Endothelial cell of umbilical vein (primary cell): ENCODE data around the gene HGFAC. TPM values are rescaled to one million over a fixed set of nuclear protein-coding genes. Genes with fewer than 3 reads are reported as not detected.
"Not testable (repeated sequence)": the region's sequence is repeated elsewhere in the genome, so short reads cannot be mapped to it uniquely, and the experiment has no call there.

Experiments used
- BruUV-seq: library from RNA; stranded (reverse); fragments of 400-500 nt; replicated peaks from 2 replicates; lab custom pipeline; 2021; lab: Mats Ljungman, UMichigan
- CTCF ChIA-PET: fragments of 300-600, 350-600 bp; sonication (Branson Sonifier 250); formaldehyde crosslinking; loops from one replicate; lab custom pipeline; 2021; ENCODE audit warnings: antibody characterized with exemption, inconsistent platforms; lab: Charles Lee
- POLR2A ChIA-PET: fragments of 300-600, 350-600 bp; sonication (Branson Sonifier 250); formaldehyde crosslinking; loops from one replicate; lab custom pipeline; 2021; ENCODE audit warnings: antibody characterized with exemption, inconsistent platforms; lab: Charles Lee
- DNase-seq: peaks from one replicate; pipeline ENCODE4 v3.0.0-alpha.2; 2011; ENCODE audit warnings: low read depth, low spot score
- FAIRE-seq: peaks from 2 replicates; lab custom pipeline; 2011; peaks lifted over from hg19 to GRCh38; lab: Jason Lieb, UNC
- H2AFZ ChIP-seq: 2 replicates; pipeline ENCODE4 v1.6.0; 2012; ENCODE audit warnings: low read depth, low read length, control low read depth, inconsistent platforms
- H3K27ac ChIP-seq: 2 replicates; pipeline ENCODE4 v1.5.1; 2011; ENCODE audit warnings: low read depth, mild to moderate bottlenecking, control low read depth, low read length, moderate library complexity; ENCODE audit not compliant: insufficient read depth
- H3K27me3 ChIP-seq, 2 experiments: 2 replicates each; pipeline versions ENCODE4 v1.6.0 to v1.6.1; 2011; ENCODE audit warnings: low read length in 2 of 2, mixed read lengths in 1 of 2; ENCODE audit not compliant: control insufficient read depth in 2 of 2, insufficient read depth in 2 of 2
- H3K36me3 ChIP-seq, 2 experiments: 2 replicates in 1 of 2; 3 replicates in 1 of 2; pipeline ENCODE4 v1.5.1; 2011; ENCODE audit warnings: low read length in 2 of 2, mild to moderate bottlenecking in 1 of 2, moderate library complexity in 1 of 2; ENCODE audit not compliant: control insufficient read depth in 2 of 2, insufficient read depth in 2 of 2; ENCODE audit errors: extremely low read depth in 1 of 2
- H3K4me1 ChIP-seq: 3 replicates; pipeline ENCODE4 v1.5.1; 2011; ENCODE audit warnings: mild to moderate bottlenecking, low read length; ENCODE audit not compliant: control insufficient read depth, insufficient read depth; ENCODE audit errors: extremely low read depth
- H3K4me2 ChIP-seq: 2 replicates; pipeline ENCODE4 v1.6.1; 2011; ENCODE audit warnings: low read length, control low read depth, mixed read lengths; ENCODE audit not compliant: insufficient read depth
- H3K4me3 ChIP-seq, 3 experiments: fragments of 200-600 bp in 1 of 3; sonication (generic), shearing (Covaris generic) in 1 of 3; replicated peaks in 1 of 3; 2 replicates each; pipeline ENCODE4 v1.5.1; 2011 to 2016; ENCODE audit warnings: control low read depth in 3 of 3, low read length in 3 of 3, mild to moderate bottlenecking in 2 of 3, inconsistent platforms in 1 of 3, low read depth in 1 of 3, moderate library complexity in 1 of 3; ENCODE audit not compliant: insufficient read depth in 1 of 3
- H3K79me2 ChIP-seq: 2 replicates; pipeline ENCODE4 v1.6.0; 2012; ENCODE audit warnings: low read length, inconsistent platforms; ENCODE audit not compliant: control insufficient read depth, insufficient read depth
- H3K9ac ChIP-seq: replicated peaks from 2 replicates; pipeline ENCODE3; 2011; ENCODE audit warnings: low read length, control low read depth; ENCODE audit not compliant: insufficient read depth; ENCODE audit errors: extremely low read depth
- H3K9me1 ChIP-seq: replicated peaks from 3 replicates; pipeline ENCODE4 v1.6.0; 2011; ENCODE audit warnings: mild to moderate bottlenecking, low read length; ENCODE audit not compliant: control insufficient read depth, insufficient read depth; ENCODE audit errors: extremely low read depth
- H3K9me3 ChIP-seq: replicated peaks from 2 replicates; pipeline ENCODE4 v1.5.1; 2012; ENCODE audit warnings: low read length, inconsistent platforms; ENCODE audit not compliant: control insufficient read depth, insufficient read depth
- H4K20me1 ChIP-seq: replicated peaks from 2 replicates; pipeline ENCODE3; 2011; ENCODE audit warnings: mild to moderate bottlenecking, low read length; ENCODE audit not compliant: control insufficient read depth, insufficient read depth; ENCODE audit errors: extremely low read depth
- CTCF ChIP-seq, 2 donors: IDR thresholded peaks; 1 replicate in 1 of 2; 2 replicates in 1 of 2; pipeline ENCODE4 v1.5.1; 2011; ENCODE audit warnings: low read length in 2 of 2, mild to moderate bottlenecking in 2 of 2, moderate library complexity in 2 of 2, control low read depth in 1 of 2, inconsistent platforms in 1 of 2, low read depth in 1 of 2; ENCODE audit not compliant: insufficient read depth in 1 of 2; ENCODE audit errors: extremely low read depth in 1 of 2
- EZH2 ChIP-seq: IDR thresholded peaks from 2 replicates; pipeline ENCODE4 v1.6.1; 2012; ENCODE audit warnings: borderline replicate concordance, low read depth, mild to moderate bottlenecking, moderate library complexity, low read length, inconsistent platforms; ENCODE audit not compliant: severe bottlenecking
- FOS ChIP-seq: IDR thresholded peaks from 2 replicates; pipeline ENCODE4 v1.6.1; 2011; ENCODE audit warnings: mild to moderate bottlenecking, low read length, moderate library complexity, borderline replicate concordance; ENCODE audit not compliant: insufficient read depth
- GATA2 ChIP-seq: IDR thresholded peaks from 2 replicates; pipeline ENCODE4 v1.7.0; 2011; ENCODE audit warnings: low read depth, mild to moderate bottlenecking, moderate library complexity, mixed read lengths, low read length; ENCODE audit not compliant: insufficient read length, insufficient read depth
- JUN ChIP-seq: IDR thresholded peaks from 2 replicates; pipeline ENCODE4 v1.6.1; 2011; ENCODE audit warnings: borderline replicate concordance, low read depth; ENCODE audit not compliant: insufficient read length, insufficient read depth
- MAX ChIP-seq: IDR thresholded peaks from 2 replicates; pipeline ENCODE4 v1.6.1; 2011; ENCODE audit not compliant: insufficient read depth, insufficient read length
- MYC ChIP-seq: IDR thresholded peaks from one replicate; pipeline ENCODE4 v1.6.1; 2011; ENCODE audit warnings: mild to moderate bottlenecking, low read depth, low read length
- POLR2A ChIP-seq: IDR thresholded peaks from 2 replicates; pipeline ENCODE4 v1.6.1; 2012; ENCODE audit warnings: low read depth, mild to moderate bottlenecking, control low read depth, low read length
- POLR2AphosphoS5 ChIP-seq: IDR thresholded peaks from 2 replicates; pipeline ENCODE4 v1.6.1; 2012; ENCODE audit warnings: low read depth, mild to moderate bottlenecking, control low read depth, low read length, moderate library complexity; ENCODE audit not compliant: insufficient read depth
- dilution Hi-C: fragments of 300-500 bp; cut with MboI; formaldehyde crosslinking; loops from one replicate; pipeline ENCODE4 v1.15.0; 2019; ENCODE audit warnings: low sequenced_read_pairs; ENCODE audit not compliant: extremely low pct_ligation_motif_present
- intact Hi-C: fragments of 100-400 bp; cut with micrococcal nuclease; formaldehyde crosslinking; loops from one replicate; pipeline ENCODE4 v1.10.0; 2022
- polyA plus RNA-seq, 4 experiments: library from polyadenylated mRNA; depleted of rRNA in 3 of 4; stranded (reverse) in 3 of 4; unstranded in 1 of 4; fragments of >200 nt; gene quantifications; 2 replicates each; pipeline versions ENCODE4 v1.2.1 to v1.2.3, GENCODE V29; 2011 to 2012; ENCODE audit warnings: missing spikeins in 1 of 4
- total RNA-seq: library from RNA; stranded (reverse); gene quantifications from 2 replicates; pipeline ENCODE4 v1.2.3, GENCODE V29; 2021

The HGFAC gene
- total and polyA plus RNA-seq, 2 donors (not counting 3 experiments of a cell fraction or from before 2014, with no cell fraction given), result 0.36 to 0.49 TPM

- Histone ChIP-seq H3K9me1 (no peaks in the 10 kb centered on the region), H3K9me3 (no peaks in the 10 kb centered on the region), H2AFZ (no peak overlapping the region), H3K4me1 (no peaks in the 10 kb centered on the region), H3K9ac (no peak overlapping the region), H3K27ac (no peak overlapping the region), H3K4me3 (no peak overlapping the region), H3K4me2 (no peak overlapping the region), H3K36me3 (no peaks in the 10 kb centered on the region), H3K27me3 (peaks cover 6 to 9% of the 10 kb centered on the region in 2 experiments), H3K79me2 (no peaks in the 10 kb centered on the region), H4K20me1 (no peaks in the 10 kb centered on the region)
- intact Hi-C loops (no loop called here), dilution Hi-C loops (no loop called here)
- POLR2A ChIA-PET, result no interaction called here
- CTCF ChIA-PET, result interaction anchor here (0.5 to 1.0 kb wide), 2 partner anchors 22 to 422 kb away, joined by 3 read pairs; no protein-coding TSS in a partner anchor
- no peak for TF ChIP-seq JUN
- no peak for TF ChIP-seq GATA2
- TF ChIP-seq POLR2AphosphoS5, result no peak
- no peak for TF ChIP-seq MAX
- TF ChIP-seq MYC, result no peak
- TF ChIP-seq POLR2A, result no peak
- TF ChIP-seq FOS, result no peak
- TF ChIP-seq EZH2, result no peak
- TF ChIP-seq CTCF (IDR thresholded peaks at IDR 0.05; ENCODE audit: extremely low read depth in 1 of 2, insufficient read depth in 1 of 2, low read depth in 1 of 2, low read length in 2 of 2), result no peak
- no TSS peak for BruUV-seq
- DNase-seq (no peak), FAIRE-seq (no peak)
Measured at GRCh38 chr4:3458371-3458770, 16.6 kb downstream of the HGFAC start.

- H3K9ac ChIP-seq, POLR2A ChIA-PET, DNase-seq, intact Hi-C loops, dilution Hi-C loops, H3K27ac ChIP-seq, H3K4me3 ChIP-seq, H3K4me1 ChIP-seq, H3K4me2 ChIP-seq, H3K9me1 ChIP-seq, BruUV-seq, H4K20me1 ChIP-seq, H2AFZ ChIP-seq, H3K27me3 ChIP-seq, H3K79me2 ChIP-seq, FAIRE-seq, H3K9me3 ChIP-seq, H3K36me3 ChIP-seq: not testable (repeated sequence)
- CTCF ChIA-PET, result interaction anchor here (1.0 kb wide), 1 partner anchor 22 kb away, joined by 3 read pairs; no protein-coding TSS in a partner anchor
Measured at GRCh38 chr4:3459156-3459555, 17.4 kb downstream of the HGFAC start.
